ENCODE measurements around the gene FHAD1. TPM values are rescaled to one million over a fixed set of nuclear protein-coding genes. Genes with fewer than 3 reads are reported as not detected.

Gene FHAD1
- total and polyA plus RNA-seq, 2 donors (not counting 3 experiments of a cell fraction or from before 2014, with no cell fraction given) = 0.04 to 0.69 TPM

DNA sequence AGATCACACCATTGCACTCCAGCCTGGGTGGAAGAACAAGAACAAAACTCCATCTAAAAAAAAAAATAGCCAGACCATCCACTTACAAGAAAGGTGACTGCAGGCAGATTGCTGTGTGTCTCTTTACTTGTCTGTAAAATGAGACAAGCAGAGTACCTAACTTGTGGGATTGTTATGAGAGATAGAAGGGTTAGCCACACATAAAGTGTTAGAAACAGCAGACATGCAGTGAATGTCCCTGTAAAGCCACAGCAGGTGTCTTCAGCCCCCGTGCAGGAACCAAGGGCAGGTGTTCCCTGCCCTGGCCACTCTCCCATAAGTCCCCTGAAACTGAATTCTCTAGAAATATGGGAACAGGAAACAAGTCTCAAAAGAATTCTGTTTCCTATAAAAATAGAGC, 121.9 kb downstream of the FHAD1 start:
- dilution Hi-C loops (cut with MboI; ENCODE audit: extremely low pct_ligation_motif_present, low sequenced_read_pairs) = no loop called here
- no peaks in the 10 kb centered on the region for H3K79me2 ChIP-seq (ENCODE audit: control insufficient read depth, insufficient read depth, low read length)
- H3K9ac ChIP-seq (replicated peaks; ENCODE audit: extremely low read depth, insufficient read depth, low read length) = no peak overlapping the region
- H3K4me3 ChIP-seq (replicated peaks in 1 of 3; ENCODE audit: insufficient read depth in 1 of 3, low read depth in 1 of 3, low read length in 3 of 3) = no peak overlapping the region
- intact Hi-C loops (cut with micrococcal nuclease) = no loop called here
- no peaks in the 10 kb centered on the region for H3K4me1 ChIP-seq (ENCODE audit: control insufficient read depth, extremely low read depth, insufficient read depth, low read length)
- H2AFZ ChIP-seq (ENCODE audit: low read depth, low read length) = no peak overlapping the region
- H3K9me1 ChIP-seq (replicated peaks; ENCODE audit: control insufficient read depth, extremely low read depth, insufficient read depth, low read length) = no peaks in the 10 kb centered on the region
- DNase-seq (ENCODE audit: low read depth, low spot score) (no peak), FAIRE-seq (no peak)
- no peaks in the 10 kb centered on the region for H3K36me3 ChIP-seq (ENCODE audit: control insufficient read depth in 2 of 2, extremely low read depth in 1 of 2, insufficient read depth in 2 of 2, low read length in 2 of 2)
- POLR2A ChIA-PET = interaction anchor here (0.6 kb wide), 1 partner anchor 8 kb away, joined by 3 read pairs; no protein-coding TSS in a partner anchor
- BruUV-seq (replicated peaks) = no TSS peak
- no peaks in the 10 kb centered on the region for H3K9me3 ChIP-seq (replicated peaks; ENCODE audit: control insufficient read depth, insufficient read depth, low read length)
- CTCF ChIA-PET = interaction anchor here (1.4 to 2.2 kb wide), 2 partner anchors 8 to 33 kb away, joined by 3 to 5 read pairs; no protein-coding TSS in a partner anchor
- no peak overlapping the region for H3K27ac ChIP-seq (ENCODE audit: insufficient read depth, low read depth, low read length)
- no peak overlapping the region for H3K4me2 ChIP-seq (ENCODE audit: insufficient read depth, low read length)
- TF ChIP-seq, protein P1, sequence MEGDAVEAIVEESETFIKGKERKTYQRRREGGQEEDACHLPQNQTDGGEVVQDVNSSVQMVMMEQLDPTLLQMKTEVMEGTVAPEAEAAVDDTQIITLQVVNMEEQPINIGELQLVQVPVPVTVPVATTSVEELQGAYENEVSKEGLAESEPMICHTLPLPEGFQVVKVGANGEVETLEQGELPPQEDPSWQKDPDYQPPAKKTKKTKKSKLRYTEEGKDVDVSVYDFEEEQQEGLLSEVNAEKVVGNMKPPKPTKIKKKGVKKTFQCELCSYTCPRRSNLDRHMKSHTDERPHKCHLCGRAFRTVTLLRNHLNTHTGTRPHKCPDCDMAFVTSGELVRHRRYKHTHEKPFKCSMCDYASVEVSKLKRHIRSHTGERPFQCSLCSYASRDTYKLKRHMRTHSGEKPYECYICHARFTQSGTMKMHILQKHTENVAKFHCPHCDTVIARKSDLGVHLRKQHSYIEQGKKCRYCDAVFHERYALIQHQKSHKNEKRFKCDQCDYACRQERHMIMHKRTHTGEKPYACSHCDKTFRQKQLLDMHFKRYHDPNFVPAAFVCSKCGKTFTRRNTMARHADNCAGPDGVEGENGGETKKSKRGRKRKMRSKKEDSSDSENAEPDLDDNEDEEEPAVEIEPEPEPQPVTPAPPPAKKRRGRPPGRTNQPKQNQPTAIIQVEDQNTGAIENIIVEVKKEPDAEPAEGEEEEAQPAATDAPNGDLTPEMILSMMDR (IDR thresholded peaks at IDR 0.05; ENCODE audit: extremely low read depth in 1 of 2, insufficient read depth in 1 of 2, low read depth in 1 of 2, low read length in 2 of 2) = no peak
- TF ChIP-seq MYC (IDR thresholded peaks at IDR 0.05; ENCODE audit: low read depth, low read length) (no peak), POLR2AphosphoS5 (IDR thresholded peaks at IDR 0.05; ENCODE audit: insufficient read depth, low read depth, low read length) (no peak), FOS (IDR thresholded peaks at IDR 0.05; ENCODE audit: borderline replicate concordance, insufficient read depth, low read length) (no peak), GATA2 (IDR thresholded peaks at IDR 0.05; ENCODE audit: insufficient read depth, insufficient read length, low read depth, low read length) (no peak), POLR2A (IDR thresholded peaks at IDR 0.05; ENCODE audit: low read depth, low read length) (no peak), JUN (IDR thresholded peaks at IDR 0.05; ENCODE audit: borderline replicate concordance, insufficient read depth, insufficient read length, low read depth) (no peak), EZH2 (IDR thresholded peaks at IDR 0.05; ENCODE audit: borderline replicate concordance, low read depth, low read length, severe bottlenecking) (no peak)
- TF ChIP-seq, protein P2, sequence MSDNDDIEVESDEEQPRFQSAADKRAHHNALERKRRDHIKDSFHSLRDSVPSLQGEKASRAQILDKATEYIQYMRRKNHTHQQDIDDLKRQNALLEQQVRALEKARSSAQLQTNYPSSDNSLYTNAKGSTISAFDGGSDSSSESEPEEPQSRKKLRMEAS (IDR thresholded peaks at IDR 0.05; ENCODE audit: insufficient read depth, insufficient read length) = no peak
- no peaks in the 10 kb centered on the region for H4K20me1 ChIP-seq (replicated peaks; ENCODE audit: control insufficient read depth, extremely low read depth, insufficient read depth, low read length)
- H3K27me3 ChIP-seq (ENCODE audit: control insufficient read depth in 2 of 2, insufficient read depth in 2 of 2, low read length in 2 of 2) = no peaks in the 10 kb centered on the region

All from endothelial cell of umbilical vein (primary cell).